ENCODE results near the gene NARF. TPM values are rescaled to one million over a fixed set of nuclear protein-coding genes. Genes with fewer than 3 reads are reported as not detected.
A peak's percentile ranks its signal among the peaks of the same experiment; 100 is the strongest.

Gene NARF
- total RNA-seq, 1 donor from 2014 or later = 80.0 TPM

- DNase-seq (ENCODE audit: low spot score) = no peak
Observed at GRCh38 chr17:82474223-82475010, 15.9 kb downstream of the NARF start.

DNA sequence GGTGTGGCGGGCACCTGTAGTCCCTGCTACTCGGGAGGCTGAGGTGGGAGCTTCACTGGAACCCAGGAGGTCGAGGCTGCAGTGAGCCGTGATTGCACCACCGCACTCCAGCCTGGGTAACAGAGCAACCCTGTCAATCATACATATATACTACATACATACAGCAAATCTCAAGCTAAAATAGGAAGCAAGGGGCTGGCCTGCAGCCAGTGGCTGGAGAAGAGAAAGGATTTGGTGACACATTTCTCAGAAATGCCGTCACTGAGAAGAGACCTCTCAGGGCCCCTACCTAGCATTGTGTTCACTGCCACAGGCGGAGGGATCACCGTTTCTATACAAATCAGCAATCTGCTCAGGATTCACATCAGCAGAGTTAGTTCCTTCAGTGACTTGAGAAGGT is 16.9 kb downstream of the NARF start:
- DNase-seq (ENCODE audit: low spot score) = no peak

- no peak for DNase-seq (ENCODE audit: low spot score)
Observed at GRCh38 chr17:82477934-82478333, 19.4 kb downstream of the NARF start.

DNA sequence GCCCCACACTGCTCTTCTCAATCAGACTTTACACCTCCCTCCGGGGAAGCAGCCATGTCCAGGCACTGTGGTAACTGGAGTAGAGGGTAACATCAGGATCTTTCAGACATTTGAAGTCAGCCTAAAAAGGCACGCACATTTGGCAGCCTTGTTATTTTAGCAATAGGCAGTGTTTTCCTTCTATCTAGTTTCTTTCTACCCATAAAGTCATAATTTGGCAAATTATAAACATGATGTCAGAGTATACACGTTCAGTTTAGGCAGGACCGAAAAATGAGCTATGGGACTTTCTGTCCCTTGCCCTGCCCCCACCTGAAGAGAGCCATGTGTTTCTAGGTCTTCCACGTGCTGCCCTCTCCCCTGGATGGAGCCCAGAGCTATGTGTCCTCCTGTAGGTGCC is 21.1 kb downstream of the NARF start:
- DNase-seq (ENCODE audit: low spot score) = no peak

DNA sequence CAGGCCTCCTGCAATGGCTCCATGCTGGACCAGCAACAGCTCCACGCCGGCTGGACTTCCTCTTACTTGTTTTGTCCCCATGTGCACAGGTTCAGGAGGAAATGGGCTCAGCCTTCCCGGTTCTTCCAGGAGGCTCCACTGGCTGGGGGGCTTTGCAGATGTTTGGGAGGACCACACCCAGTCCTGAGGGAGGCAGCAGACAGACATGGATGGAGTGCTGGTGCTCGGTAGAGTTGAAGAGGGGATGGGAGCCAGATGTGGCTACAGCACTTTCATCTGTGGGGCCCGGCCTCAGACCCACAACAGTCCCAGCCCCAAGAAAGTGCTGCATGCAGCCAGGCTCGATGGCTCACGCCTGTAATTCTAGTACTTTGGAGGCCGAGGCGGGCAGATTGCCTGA is 21.8 kb downstream of the NARF start:
- no peak for DNase-seq (ENCODE audit: low spot score)

GRCh38 chr17:82483204-82483660 is 24.7 kb downstream of the NARF start:
- no peak for DNase-seq (ENCODE audit: low spot score)

- DNase-seq (ENCODE audit: low spot score) = no peak
Observed at GRCh38 chr17:82483836-82484235, 25.3 kb downstream of the NARF start.

- no peak for DNase-seq (ENCODE audit: low spot score)
Observed at GRCh38 chr17:82486231-82487094, 27.9 kb downstream of the NARF start.

GRCh38 chr17:82487910-82488309 is 29.4 kb downstream of the NARF start:
- DNase-seq (ENCODE audit: low spot score) = no peak

- no peak for DNase-seq (ENCODE audit: low spot score)
Observed at GRCh38 chr17:82489117-82489516, 30.6 kb downstream of the NARF start.

GRCh38 chr17:82489851-82490511 is 31.4 kb downstream of the NARF start:
- no peak for DNase-seq (ENCODE audit: low spot score)

- no peak for DNase-seq (ENCODE audit: low spot score)
Observed at GRCh38 chr17:82490512-82491195, 32.1 kb downstream of the NARF start.

- DNase-seq (ENCODE audit: low spot score) = no peak
Observed at GRCh38 chr17:82491196-82491530, 32.6 kb downstream of the NARF start.

DNA sequence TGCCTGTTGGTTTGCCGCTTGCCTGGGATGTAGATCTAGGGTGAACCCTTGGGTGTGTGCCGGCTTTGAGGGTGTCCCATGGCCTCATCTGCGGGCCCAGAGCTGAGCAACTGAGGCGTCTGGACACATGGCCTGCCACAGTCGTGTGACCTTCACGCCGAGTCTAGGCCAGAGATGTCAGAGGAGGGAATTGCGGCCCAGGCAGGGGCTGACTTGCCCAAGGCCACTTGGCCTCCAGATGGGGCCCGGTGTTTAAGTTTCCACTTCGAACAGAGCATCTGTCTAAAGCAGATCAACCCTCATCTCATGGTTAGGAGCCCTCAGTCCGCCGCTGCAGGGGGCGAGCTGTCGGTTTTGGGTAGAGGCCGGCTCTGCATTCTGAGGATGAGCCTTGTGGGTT is 33.0 kb downstream of the NARF start:
- DNase-seq (ENCODE audit: low spot score) = no peak

- no peak for DNase-seq (ENCODE audit: low spot score)
Observed at GRCh38 chr17:82492643-82493225, 34.2 kb downstream of the NARF start.

DNA sequence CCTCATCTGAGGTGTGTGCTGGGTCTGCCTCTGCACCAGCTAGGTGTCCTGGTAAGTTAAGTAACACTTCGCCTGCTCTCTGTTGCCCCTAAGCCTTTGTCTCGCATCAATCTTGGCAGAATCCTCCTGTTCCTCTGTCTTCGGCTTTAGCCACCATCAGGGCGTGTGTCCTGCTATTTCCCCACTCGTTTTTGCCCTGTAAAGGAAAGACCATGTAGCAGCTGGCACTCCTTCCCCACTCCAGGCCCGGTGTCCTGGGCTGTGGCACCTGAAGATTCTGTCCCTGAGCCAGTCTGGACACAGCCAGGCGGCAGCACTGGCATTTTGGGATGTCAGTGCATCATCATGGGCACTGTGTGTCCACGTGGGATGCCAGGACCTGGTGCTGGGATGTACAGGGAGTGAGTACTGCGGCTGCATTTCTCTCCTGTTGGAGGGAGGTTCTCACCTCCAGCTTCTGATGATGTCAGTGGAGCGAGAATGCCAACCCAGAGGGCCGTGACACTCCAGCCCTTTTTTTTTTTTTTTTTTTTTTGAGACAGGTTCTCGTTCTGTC is 34.8 kb downstream of the NARF start:
- DNase-seq (ENCODE audit: low spot score) = no peak

GRCh38 chr17:82494236-82495055 is 35.9 kb downstream of the NARF start:
- DNase-seq (ENCODE audit: low spot score) = peak; percentile 90

DNA sequence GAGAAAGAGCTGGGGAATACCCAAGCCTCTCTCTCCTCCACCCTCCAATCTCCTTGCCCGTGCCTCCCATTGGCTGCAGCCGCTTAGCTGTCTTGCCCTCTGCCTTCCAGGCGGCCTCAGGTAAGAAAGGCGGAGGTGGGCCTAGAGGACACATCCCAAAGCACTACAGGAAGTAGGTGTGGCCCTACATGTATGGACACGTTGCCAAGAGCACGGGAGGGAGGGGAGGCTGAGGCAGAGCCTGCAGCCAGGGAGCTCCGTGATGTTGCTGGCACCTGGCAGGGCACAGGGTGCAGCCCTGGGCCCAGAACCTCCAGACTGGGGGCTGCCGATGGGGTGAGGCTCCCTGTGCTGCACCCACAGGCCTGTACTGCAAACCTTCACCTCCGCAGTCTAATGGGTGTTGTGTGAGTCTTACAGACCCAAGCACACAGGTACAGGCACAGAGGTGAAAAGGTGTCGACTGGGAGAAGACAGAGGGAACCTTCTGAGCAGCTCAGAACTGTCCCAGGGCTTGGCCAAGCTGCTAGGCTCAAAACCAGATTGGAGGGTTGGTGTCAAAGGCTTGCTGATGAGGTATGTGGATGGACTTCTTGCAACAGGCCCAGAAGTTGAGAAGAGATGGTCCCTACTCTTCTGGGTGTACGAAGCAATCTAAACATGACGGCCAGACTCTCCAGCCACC is 37.4 kb downstream of the NARF start:
- no peak for DNase-seq (ENCODE audit: low spot score)

- peak; percentile 96 for DNase-seq (ENCODE audit: low spot score)
Observed at GRCh38 chr17:82496529-82497434, 38.2 kb downstream of the NARF start.

All from mucosa of gallbladder (tissue), 1 donor.